A673 (cell line): ENCODE data around the gene EPB41L4B.

Experiments
- CTCF ChIP-seq: fragments of 300-800, 200-600 bp; sonication (generic); conservative IDR thresholded peaks from 2 replicates; pipeline ENCODE4 v1.5.1; 2017; ENCODE audit warnings: low read depth, mild to moderate bottlenecking, antibody characterized with exemption, low read length, moderate library complexity, mixed read lengths
- EZH2 ChIP-seq: fragments of 200-600 bp; sonication (generic); IDR thresholded peaks from 2 replicates; pipeline ENCODE4 v1.6.1; 2017; ENCODE audit warnings: borderline replicate concordance, low read depth, mild to moderate bottlenecking, mixed read lengths, antibody characterized with exemption, low read length; ENCODE audit not compliant: poor library complexity, severe bottlenecking

GRCh38 chr9:109251080-109251775 is 69.6 kb downstream of the EPB41L4B start:
- TF ChIP-seq CTCF (no peak), EZH2 (no peak)
